Peyer's patch (tissue), 4 donors: ENCODE measurements around the gene TARBP1. TPM values are rescaled to one million over a fixed set of nuclear protein-coding genes. Genes with fewer than 3 reads are reported as not detected.
A peak's percentile ranks its signal among the peaks of the same experiment; 100 is the strongest.
"Not testable (repeated sequence)": the region's sequence is repeated elsewhere in the genome, so short reads cannot be mapped to it uniquely, and the experiment has no call there.

Experiments used
- DNase-seq, 3 donors: peaks; one replicate each; pipeline ENCODE4 v3.0.0-alpha.2; 2017 to 2019
- H3K27ac ChIP-seq, 4 donors: fragments of 200-600 bp; sonication (generic); one replicate each; pipeline ENCODE4 v1.5.1; 2016 to 2019
- H3K27me3 ChIP-seq, 2 donors: fragments of 200-600 bp; sonication (generic); one replicate each; pipeline ENCODE4 v1.5.1; 2019
- H3K36me3 ChIP-seq, 3 donors: fragments of 200-600 bp; sonication (generic); one replicate each; pipeline ENCODE4 v1.5.1; 2016 to 2019
- H3K4me1 ChIP-seq, 4 donors: fragments of 200-600 bp; sonication (generic); one replicate each; pipeline ENCODE4 v1.5.1; 2016 to 2019
- H3K4me3 ChIP-seq, 4 donors: fragments of 200-600 bp; sonication (generic); 1 replicate in 3 of 4; 2 replicates in 1 of 4; pipeline ENCODE4 v1.5.1; 2016 to 2019; ENCODE audit warnings: mild to moderate bottlenecking in 1 of 4
- H3K9me3 ChIP-seq, 4 donors: fragments of 200-600 bp; sonication (generic); one replicate each; pipeline ENCODE4 v1.5.1; 2016 to 2019; ENCODE audit warnings: mild to moderate bottlenecking in 1 of 4
- POLR2A ChIP-seq, 2 donors: fragments of 450-650 bp; IDR thresholded peaks; one replicate each; pipeline ENCODE4 v1.5.1; 2017; ENCODE audit warnings: antibody characterized with exemption in 2 of 2, mild to moderate bottlenecking in 2 of 2, moderate library complexity in 2 of 2
- total RNA-seq, 4 donors: library from RNA; depleted of rRNA; stranded (reverse); fragments of >200 nt; gene quantifications; one replicate each; pipeline ENCODE4 v1.1.0, GENCODE V29; 2016
- TF ChIP-seq, protein P1 (sequence below), 6 experiments: fragments of 450-650 bp in 4 of 6; fragments of 200-600 bp in 2 of 6; sonication (generic) in 1 of 6; IDR thresholded peaks; one replicate each; pipeline ENCODE4 v1.5.1; 2017 to 2019; ENCODE audit warnings: antibody characterized with exemption in 6 of 6, mild to moderate bottlenecking in 3 of 6, moderate library complexity in 1 of 6

Gene TARBP1
- total RNA-seq, 4 donors from 2014 or later: 19.3 to 52.0 (median 36.3) TPM

DNA sequence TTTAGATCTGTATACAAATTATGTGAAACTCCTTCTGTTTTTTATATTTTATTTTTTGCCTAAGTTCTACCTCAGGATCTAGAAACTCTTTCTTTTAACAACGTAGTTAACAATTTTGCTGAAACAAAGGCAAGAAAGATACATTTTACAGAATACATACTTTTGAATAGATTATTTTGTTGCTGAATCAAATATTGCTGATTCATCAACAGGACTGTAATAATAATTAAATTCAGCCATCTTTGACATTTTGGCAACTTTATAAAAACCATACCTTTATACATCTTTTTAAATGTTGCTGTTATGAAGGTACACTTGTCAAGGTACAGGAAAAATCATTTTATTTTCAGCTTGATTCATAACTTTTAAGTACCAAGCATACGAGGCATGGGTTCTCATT is 116.4 kb downstream of the TARBP1 start:
- TF ChIP-seq, protein P1, sequence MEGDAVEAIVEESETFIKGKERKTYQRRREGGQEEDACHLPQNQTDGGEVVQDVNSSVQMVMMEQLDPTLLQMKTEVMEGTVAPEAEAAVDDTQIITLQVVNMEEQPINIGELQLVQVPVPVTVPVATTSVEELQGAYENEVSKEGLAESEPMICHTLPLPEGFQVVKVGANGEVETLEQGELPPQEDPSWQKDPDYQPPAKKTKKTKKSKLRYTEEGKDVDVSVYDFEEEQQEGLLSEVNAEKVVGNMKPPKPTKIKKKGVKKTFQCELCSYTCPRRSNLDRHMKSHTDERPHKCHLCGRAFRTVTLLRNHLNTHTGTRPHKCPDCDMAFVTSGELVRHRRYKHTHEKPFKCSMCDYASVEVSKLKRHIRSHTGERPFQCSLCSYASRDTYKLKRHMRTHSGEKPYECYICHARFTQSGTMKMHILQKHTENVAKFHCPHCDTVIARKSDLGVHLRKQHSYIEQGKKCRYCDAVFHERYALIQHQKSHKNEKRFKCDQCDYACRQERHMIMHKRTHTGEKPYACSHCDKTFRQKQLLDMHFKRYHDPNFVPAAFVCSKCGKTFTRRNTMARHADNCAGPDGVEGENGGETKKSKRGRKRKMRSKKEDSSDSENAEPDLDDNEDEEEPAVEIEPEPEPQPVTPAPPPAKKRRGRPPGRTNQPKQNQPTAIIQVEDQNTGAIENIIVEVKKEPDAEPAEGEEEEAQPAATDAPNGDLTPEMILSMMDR (IDR thresholded peaks at IDR 0.05): no peak
- TF ChIP-seq POLR2A (IDR thresholded peaks at IDR 0.05): no peak

DNA sequence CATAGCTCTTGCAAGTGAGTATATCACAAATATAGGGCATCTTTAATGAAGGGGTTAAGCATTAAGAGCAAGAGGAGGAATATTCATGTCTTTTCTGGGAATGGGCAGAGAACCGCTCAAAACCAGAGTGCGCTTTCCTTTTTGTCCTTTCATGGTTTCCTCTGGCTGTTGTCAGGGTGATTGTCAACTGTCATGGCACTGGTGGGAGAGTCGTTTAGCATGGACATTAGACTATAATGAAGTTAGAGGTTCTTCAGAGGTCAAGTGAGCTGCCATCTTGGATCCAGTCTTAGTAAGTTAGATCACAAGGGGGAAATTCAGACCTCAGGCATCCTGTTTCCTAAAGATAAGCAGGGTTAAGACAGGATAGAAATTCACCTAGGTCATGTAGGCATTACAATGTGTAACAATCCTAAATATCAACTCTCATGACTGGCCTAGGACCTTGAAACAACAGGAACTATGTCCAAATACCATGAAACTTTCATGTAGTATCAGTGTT is 117.8 kb downstream of the TARBP1 start:
- no peaks in the 10 kb centered on the region for H3K4me1 ChIP-seq
- no peaks in the 10 kb centered on the region for H3K27me3 ChIP-seq
- H3K27ac ChIP-seq: no peak overlapping the region
- H3K36me3 ChIP-seq: no peaks in the 10 kb centered on the region
- H3K9me3 ChIP-seq: no peaks in the 10 kb centered on the region
- H3K4me3 ChIP-seq: no peak overlapping the region
- DNase-seq: no peak
- TF ChIP-seq, protein P1 (IDR thresholded peaks at IDR 0.05): no peak
- TF ChIP-seq POLR2A (IDR thresholded peaks at IDR 0.05): no peak

More for the DNA sequence above, 116.4 kb downstream of the TARBP1 start:
- no peak overlapping the region for H3K4me3 ChIP-seq
- H3K27ac ChIP-seq: no peak overlapping the region
- no peaks in the 10 kb centered on the region for H3K36me3 ChIP-seq
- no peaks in the 10 kb centered on the region for H3K27me3 ChIP-seq
- DNase-seq: no peak
- H3K4me1 ChIP-seq: no peaks in the 10 kb centered on the region
- no peaks in the 10 kb centered on the region for H3K9me3 ChIP-seq

DNA sequence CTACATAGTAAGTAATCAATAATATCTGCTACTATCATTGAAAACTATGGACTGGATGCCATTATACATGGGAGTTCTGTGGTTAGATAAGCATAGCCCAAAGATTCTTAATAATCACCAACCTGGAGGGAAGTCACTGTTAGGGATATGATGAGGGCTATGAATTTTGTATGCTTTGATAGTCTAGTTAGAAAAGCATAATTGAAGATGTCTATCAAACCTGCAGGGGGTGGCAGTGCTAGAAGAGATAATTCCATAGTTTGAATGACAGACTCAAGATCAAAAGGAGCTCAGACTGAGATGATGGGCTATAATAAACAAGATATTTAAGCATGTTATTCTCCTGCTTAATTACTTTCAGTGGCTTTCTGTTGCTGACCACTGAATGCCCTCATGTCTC is 121.1 kb downstream of the TARBP1 start:
- no peak overlapping the region for H3K27ac ChIP-seq
- no peaks in the 10 kb centered on the region for H3K36me3 ChIP-seq
- DNase-seq: no peak
- no peaks in the 10 kb centered on the region for H3K9me3 ChIP-seq
- TF ChIP-seq, protein P1 (IDR thresholded peaks at IDR 0.05): no peak
- no peaks in the 10 kb centered on the region for H3K27me3 ChIP-seq
- H3K4me1 ChIP-seq: no peaks in the 10 kb centered on the region
- H3K4me3 ChIP-seq: no peak overlapping the region

DNA sequence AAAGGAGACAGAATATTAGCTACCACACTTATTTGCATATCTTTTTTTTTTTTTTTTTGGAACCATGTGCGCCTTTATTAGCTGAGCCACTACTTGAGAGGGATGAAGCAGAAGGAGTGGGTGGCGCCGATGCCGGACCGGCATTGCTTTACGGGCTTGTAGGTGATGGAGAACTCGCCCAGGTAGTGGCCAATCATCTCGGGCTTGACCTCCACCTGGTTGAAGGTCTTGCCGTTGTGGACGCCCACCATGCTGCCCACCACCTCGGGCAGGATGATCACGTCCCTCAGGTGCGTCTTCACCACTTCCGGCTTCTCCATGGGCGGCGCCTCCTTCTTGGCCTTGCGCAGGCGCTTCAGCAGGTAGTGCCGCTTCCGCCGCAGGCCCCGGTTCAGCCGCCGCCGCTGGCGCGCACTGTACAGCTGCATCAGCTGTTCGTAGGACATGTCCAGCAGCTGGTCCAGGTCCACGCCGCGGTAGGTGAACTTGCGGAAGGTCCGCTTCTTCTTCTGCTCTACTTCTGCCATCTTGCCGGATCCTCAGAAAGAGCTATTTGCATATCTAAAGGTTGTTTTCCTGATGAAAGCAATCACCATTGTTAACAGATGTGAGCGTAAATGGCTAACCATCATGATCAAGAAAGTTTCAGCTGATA is 122.2 kb downstream of the TARBP1 start:
- peak; percentile 34 to 76 (median 69) for DNase-seq
- H3K27me3 ChIP-seq, H3K4me1 ChIP-seq, H3K9me3 ChIP-seq, H3K36me3 ChIP-seq: not testable (repeated sequence)
- peak in 1 of 2 donors; percentile 40 for TF ChIP-seq POLR2A (IDR thresholded peaks at IDR 0.05)
- Histone ChIP-seq H3K27ac (peak overlapping the region in 3 of 4 donors; percentile 28 to 48 (median 37)), H3K4me3 (peak overlapping the region; percentile 31 to 42 (median 38))

DNA sequence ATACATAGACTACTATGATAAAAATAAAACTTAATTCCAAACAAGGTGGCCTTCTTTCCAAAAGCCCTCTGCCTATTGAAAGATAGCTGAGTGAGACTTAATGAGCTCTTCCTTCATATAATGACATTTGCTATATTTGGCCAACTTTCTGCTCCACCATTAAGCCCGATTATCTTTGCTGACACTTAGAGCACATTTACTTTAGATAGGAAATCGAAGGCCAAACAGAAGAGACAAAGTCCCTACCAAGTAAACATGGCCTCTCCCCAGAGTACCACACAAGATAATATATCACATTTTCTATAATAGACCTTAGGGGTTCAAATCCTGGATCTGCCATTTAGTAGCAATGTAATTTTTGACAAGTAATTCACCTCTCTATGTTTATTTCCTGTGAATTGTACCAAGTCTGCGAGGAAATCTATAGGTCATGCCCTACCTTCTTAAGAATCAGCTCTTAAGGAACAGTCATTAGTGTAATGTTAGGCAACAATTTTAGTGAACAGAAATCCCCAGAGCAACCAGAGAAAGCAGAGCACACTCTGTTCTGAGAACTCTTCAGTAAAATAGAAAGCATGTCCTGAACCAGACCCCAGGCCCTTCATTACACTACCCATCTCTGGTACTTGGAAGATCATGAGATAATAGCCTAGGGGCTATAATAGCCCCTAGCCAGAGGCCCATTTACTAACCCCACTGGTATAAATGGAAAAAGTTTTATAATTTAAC is 123.0 kb downstream of the TARBP1 start:
- no peak overlapping the region for H3K4me3 ChIP-seq
- H3K4me1 ChIP-seq: no peaks in the 10 kb centered on the region
- no peaks in the 10 kb centered on the region for H3K36me3 ChIP-seq
- no peaks in the 10 kb centered on the region for H3K27me3 ChIP-seq
- DNase-seq: no peak
- no peak overlapping the region for H3K27ac ChIP-seq
- TF ChIP-seq POLR2A (IDR thresholded peaks at IDR 0.05): no peak
- TF ChIP-seq, protein P1 (IDR thresholded peaks at IDR 0.05): no peak
- H3K9me3 ChIP-seq: no peaks in the 10 kb centered on the region

DNA sequence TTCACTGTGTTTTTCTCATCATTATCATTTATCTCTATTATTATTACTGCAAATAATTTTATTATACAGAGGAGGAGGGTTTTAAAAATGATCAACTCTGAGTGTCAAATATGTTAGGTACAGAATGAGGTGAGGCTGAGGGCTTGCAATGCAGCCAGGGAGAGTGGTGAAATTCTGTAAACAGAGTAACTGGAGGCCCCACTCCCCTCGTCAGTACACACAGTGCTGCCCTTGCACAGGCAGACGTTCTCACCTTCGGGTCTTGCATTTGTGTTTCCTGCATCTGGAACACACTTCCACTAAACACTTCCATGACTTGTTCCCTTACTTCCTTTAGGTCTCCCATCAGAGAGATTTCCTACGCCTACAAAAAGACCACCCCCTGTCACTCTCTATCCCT is 130.0 kb downstream of the TARBP1 start:
- Histone ChIP-seq H3K4me3 (no peak overlapping the region), H3K4me1 (no peaks in the 10 kb centered on the region), H3K36me3 (no peaks in the 10 kb centered on the region), H3K27me3 (no peaks in the 10 kb centered on the region), H3K27ac (no peak overlapping the region), H3K9me3 (no peaks in the 10 kb centered on the region)
- DNase-seq: no peak
- TF ChIP-seq, protein P1 (IDR thresholded peaks at IDR 0.05): no peak
- no peak for TF ChIP-seq POLR2A (IDR thresholded peaks at IDR 0.05)
